Activated T-cell treated with anti-CD3 and anti-CD28 coated beads for 1 hour (primary cell): ENCODE data around the gene ARMH1.

Source experiments
- DNase-seq: peaks from one replicate; pipeline ENCODE4 v3.0.0-alpha.2; 2020; ENCODE audit warnings: low read depth

The ARMH1 gene

DNA sequence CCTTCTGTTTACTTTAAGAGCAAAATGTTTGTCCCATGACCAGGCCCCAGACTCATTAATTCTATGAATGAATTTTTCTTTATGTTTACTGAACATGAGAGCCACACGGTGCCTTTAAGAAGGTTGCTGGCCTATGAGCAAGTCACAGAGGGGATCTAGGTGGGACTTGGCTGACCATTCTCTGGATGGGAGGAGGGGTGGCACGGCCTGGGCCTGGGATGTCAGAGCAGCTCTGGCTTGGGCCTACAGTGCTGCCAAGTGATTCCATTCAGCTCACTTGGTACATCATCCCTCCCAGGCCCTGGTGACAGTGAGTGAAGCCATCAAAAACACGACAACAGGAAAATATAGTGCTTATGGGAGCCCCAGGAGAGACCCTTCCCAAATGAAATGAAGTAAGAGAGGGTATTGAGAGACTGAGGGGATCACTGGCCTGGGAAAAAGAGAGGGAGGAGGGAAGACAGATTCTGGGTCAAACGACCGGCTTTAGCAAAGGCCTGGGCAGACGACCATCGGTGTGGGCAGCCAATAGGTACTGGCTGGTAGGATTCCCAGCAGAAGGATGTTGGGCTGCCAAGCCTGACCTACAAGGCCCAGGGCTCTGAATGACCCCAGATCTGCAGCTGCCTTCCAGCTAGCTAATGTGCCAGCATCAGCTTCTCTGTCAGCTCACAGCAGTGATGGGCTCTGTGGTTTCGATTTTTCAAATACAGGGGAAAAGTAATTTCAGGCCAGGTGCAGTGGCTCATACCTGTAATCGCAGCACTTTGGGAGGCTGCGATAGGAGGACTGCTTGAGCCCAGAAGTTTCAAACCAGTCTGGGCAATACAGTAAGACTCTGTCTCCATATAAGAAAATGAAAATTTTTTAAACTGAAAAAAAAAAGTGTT, 3.5 kb upstream of the ARMH1 start:
- no peak for DNase-seq

DNA sequence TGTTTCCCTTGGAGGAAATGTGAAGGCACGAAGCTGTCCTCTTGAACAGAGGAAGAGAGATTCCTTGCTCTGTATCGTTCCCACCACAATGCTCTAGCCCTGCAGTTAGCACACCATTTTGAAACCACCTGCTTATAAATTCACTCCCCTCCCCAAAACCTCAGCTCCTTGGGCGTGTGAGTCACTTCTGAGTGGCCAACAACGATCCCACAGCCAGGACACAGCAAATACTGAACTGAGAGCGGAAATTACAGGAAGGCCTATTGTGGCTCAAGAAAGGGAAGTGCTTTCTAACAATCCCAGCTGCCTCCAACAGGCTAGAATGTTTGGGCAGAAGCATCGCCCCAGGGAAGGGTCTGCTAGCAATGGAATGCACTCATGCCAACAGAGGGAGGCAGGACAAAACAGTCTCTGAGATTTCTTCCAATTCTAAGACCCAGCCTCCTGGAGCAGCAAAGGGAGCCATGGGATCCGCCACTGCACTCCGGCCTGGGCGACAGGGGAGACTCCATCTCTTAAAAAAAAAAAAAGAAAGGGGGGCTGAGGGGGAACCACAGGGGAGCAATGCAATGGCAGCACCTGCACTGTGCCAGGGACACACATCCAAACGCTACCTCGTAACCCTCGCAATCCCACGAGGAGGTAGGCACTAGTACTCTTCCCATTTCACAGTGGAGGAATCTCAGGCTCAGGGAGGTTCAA, 2.1 kb upstream of the ARMH1 start:
- no peak for DNase-seq

DNA sequence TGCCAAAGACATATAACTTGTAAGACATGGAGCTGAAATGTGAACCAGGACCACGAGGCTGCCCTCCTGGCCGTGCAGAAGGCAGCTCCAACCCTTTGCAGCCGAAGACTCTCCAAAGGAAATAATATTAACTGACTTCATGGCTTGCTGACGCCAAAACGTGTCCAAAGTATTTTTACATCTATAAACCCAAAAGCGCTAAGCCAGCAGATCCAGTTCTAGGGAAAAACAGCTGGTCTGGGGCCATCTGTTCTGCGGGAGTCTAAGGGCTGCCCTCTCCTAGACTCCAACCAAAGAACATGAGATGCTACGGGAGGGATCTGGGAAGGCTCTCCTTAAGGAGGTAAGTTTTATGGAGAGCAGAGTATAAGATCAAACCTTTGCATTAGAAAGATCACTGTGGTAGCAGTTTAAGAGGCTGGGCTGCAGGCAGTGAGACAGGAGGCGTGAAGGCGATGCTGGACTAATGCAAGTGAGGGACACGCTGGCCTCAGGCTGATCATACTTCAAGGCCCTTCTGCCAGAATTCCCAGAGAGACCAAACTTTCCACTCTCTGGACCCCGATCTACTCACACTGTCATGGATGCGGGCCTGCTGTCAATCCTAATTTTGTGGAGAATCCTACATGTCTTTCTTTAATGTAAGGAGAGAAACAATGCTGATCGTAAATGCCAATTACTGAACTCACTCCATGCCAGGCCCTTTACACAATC, 1.4 kb upstream of the ARMH1 start:
- DNase-seq, result no peak

DNA sequence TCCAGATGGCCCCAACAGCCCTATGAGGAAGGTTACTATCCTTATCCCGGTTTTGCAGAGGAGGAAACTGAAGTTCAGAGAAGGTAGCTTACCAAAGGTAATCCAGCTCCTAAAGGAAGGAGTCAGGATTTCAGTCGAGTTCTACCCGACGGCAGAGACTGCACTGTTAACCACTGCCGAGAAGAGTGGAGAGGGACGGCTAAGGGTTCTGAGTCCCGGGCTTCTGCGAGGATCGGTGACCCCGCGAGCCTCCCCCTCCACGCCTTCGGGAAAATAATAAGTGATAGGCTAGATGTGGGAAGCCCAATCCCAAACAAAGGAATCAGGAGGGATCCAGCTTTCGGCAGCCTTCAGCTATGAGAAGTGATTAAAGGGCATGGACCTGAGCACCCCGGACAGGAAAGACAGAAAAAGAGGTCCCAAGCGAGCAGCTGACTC, 820 bp upstream of the ARMH1 start:
- no peak for DNase-seq

DNA sequence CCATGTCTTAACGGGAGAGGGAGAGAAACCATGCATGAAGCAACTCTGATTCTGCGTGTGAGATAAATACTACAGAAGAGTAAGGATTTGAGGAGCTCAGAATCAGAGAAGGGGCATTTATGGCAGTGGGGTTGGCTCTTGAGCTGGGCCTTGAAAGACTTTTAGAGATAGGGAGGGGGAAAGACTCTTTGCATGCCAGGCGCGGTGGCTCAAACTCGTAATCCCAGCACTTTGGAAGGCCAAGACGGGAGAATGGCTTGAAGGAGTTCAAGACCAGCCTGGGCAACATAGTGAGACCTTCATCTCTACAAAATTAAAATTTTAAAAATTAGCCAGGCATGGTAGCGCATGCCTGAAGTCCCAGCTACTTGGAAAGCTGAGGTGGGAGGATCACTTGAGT, 672 bp downstream of the ARMH1 start:
- no peak for DNase-seq

DNA sequence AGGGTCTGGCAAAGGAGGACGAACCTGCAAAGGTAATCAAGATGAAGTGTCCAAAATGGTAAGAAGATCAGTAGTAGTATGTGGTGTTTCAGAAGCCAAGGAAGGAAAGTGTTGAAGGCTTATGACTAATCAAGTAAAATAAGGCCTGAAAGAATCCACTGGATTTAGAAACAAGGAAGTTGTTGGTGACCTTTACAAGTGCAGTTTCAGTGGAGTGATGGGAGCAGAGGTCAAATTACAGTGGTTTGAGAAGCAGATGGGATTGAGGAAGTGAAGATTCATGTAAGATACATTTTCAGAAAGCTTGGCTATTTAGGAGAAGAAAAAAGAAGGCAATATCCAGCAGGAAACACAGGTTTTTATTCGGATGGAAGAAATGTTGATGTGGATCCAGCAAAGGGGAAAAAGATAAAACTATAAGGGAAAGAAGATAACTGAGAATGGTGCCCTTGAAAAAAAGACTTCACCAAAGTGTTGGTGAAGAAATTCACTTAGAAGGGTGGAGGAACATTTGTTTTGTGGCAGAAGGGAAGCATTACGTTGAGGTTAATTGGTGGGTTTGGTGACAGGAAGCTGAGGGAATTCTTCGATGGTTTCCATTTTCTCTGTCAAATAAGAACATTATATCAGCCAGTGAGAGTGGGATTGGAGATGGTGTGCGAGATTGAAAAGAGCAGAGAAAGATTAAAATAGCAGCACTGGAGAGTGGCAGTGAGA, 2.1 kb downstream of the ARMH1 start:
- DNase-seq, result no peak

DNA sequence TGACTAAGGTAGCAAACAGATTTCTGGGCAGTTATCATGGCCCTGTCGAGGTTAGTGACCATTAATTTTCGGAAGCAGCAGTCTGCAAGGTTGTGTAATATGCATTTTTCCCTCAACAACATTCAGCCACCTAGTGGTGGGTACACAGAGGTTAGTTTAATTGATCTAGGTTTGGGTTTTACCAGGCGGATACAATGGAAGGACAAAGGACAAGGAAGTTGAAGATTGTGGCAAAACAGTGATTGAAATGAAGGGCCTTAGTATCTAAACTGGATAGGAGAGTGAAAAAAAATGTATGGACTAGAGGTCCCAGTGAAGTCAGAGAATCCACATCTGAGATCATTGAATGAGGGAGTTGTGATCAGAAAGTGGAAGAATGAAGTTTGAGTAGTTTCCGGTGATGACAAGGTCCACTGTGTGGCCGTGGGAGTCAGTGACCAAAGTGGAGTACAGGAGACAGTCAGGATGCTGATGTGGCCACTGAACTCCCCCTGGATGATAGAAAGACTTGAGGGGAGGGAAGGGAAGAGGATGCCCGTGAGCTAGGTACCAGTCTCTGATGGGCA, 2.8 kb downstream of the ARMH1 start:
- no peak for DNase-seq

DNA sequence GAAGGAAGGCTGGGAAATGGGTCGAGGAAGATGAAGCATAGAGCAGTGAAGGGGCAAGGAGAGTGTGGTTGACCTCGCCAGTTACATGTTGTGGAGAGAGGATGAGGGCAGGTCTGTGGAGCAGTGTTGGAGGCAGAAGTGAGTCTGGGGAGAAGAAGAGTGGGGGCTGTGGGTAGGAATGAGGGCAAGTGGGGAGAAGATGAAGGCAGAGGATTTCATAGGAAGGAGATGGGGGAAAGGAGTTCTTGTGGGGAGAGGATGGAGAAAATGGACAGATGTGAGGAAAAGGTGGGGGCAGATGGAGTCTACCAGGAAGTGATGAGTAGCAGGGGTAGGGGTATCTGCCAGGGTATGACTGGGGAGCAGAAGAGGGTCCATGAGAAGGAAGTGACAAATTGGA, 3.6 kb downstream of the ARMH1 start:
- DNase-seq, result no peak

DNA sequence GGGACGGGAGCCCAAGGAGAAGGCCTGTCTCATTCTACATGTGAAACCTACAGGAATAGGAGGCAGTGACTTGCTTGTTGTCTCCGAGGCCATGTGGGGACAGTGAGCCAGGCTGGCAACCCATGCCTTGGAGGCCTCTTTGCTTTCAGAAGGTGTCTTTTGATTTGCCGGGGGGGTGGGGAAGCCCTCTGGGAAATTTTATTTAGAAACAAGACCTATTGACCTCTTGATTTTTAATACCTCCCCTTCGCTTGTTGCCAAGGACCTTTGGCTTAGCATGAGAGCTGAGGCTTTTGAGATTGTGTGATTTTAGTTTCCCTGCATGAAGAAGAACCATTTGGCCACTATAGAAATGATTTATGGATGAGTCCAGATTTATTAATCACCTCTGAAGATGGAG, 4.1 kb downstream of the ARMH1 start:
- DNase-seq, result no peak

DNA sequence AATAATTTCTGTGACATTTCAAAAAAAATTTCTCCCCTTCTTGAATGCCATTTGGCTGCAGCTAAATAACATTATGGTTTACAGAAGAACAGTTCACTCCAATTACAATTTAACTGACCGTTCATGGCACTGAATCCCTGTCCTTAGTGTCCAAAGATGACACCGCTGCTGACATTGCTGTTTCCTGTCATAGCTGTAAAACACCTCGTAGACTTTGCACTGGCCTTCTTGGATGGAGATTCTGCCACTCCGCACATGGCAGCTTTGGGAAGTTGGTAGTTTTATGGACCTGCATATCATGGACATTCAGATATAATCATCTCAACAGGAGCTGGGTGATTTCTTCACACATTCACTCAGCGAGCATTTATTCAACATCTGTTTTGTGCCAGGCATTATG, 5.0 kb downstream of the ARMH1 start:
- no peak for DNase-seq

DNA sequence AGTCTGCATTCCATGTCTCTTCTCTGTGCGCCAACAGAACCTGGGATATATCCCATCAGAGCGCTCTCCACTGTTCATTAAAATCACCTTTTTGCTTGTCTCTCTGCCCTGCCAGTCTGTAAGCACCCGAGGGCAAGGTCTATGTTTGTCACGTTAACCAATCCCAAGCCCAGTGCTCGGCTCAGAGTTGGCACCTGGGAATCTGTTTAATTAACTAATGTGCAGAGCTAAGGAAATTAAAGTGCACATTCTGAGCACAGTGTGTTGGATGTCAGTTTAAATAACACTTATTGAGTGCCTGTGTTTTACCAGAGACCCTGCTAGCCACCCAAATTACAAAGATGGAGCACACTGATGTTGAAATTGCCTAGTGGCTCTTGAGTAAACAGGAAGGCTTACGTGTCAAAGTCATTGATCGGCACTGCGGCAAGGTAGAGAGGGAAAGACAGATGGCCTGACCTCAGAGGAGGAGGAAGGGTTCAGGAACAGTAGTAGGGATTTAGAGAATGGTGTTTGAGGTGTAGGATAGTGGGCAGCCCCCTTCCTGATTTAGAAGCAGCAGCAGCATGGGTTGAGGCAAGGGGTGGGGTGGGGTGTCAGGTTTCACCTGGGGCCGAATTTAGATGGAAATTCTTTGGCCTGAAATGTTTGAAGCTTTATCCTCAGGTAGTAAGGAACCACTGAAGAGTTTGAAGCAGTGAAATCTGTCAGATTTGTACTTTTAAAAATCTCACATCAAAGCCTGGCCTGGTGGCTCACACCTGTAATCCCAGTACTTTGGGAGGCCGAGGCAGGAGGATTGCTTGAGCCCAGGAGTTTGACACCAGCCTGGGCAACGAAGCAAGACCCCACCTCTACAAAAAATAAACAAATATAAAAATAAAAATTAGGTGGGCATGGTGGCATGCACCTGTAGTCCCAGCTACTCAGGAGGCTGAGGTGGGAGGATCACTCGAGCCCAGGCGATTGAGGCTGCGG, 7.7 kb downstream of the ARMH1 start:
- no peak for DNase-seq

DNA sequence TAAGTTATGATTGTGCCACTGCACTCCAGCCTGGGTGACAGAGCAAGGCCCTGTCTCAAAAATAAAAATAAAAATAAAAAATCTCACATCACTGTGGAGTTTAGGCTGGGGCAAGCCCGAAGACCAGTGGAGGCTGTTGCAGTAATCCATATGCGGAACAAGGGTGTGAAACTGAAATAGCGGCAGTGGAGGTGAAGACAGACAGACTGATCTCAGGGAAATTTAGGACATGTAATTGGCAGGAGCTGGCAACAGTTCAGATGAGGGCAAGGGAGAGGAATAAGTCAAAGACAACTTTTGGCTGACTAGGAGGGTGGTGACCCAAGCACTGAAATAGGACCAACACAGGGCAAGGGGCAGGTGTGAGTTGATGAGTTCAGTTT, 8.4 kb downstream of the ARMH1 start:
- no peak for DNase-seq

DNA sequence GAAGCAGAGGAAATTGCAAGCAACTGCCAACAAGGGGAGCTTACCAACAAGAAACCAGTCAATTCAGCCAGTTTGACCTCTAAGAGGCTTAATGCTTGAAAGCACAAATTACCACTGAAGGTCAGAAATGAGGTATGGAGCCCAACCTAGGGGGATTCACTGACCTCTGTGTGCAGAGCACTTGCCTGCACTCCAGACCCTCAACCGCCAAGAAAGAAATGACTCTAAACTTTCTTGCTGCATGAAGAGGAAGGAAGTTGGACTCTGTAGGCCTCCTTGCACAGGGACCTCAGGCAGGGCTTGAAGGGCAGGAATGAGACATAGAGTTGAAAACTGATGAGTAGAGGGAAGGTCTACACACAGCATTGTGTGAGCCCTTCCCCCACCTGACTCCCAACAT, 10.0 kb downstream of the ARMH1 start:
- DNase-seq, result no peak

DNA sequence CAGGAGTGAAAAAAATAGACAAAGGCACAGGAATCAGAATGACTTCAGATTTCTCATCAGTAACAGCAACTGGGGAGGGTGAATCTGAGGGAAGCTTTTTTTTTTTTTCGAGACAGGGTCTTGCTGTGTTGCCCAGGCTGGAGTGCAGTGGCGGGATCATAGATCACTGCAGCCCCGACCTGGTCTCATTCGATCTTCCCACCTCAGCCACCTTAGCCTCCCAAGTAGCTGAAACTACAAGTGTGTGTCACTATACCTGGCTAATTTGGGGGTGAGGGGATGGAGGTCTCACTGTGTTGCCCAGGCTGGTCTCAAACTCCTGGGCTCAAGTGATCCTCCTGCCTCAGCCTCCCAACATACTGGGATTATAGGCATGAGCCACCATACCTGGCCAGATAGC, 10.7 kb downstream of the ARMH1 start:
- no peak for DNase-seq

DNA sequence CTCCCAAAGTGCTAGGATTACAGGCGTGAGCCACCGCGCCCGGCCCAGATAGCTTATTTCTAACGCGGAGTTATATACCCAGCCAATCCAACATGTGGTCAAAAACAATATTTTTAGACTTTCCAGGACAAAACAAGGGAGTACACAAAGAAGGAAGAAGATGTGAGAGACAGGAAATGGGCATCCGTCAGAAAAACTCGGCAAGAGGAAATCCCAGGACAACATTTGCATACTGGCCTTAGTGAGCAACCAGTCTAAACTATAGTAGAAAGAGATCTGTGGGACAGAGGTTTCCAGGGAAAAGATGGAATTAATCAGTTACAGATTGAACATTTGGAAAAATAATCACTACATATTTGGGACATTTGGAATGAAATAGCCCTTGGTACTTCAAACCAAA, 11.4 kb downstream of the ARMH1 start:
- DNase-seq, result no peak

DNA sequence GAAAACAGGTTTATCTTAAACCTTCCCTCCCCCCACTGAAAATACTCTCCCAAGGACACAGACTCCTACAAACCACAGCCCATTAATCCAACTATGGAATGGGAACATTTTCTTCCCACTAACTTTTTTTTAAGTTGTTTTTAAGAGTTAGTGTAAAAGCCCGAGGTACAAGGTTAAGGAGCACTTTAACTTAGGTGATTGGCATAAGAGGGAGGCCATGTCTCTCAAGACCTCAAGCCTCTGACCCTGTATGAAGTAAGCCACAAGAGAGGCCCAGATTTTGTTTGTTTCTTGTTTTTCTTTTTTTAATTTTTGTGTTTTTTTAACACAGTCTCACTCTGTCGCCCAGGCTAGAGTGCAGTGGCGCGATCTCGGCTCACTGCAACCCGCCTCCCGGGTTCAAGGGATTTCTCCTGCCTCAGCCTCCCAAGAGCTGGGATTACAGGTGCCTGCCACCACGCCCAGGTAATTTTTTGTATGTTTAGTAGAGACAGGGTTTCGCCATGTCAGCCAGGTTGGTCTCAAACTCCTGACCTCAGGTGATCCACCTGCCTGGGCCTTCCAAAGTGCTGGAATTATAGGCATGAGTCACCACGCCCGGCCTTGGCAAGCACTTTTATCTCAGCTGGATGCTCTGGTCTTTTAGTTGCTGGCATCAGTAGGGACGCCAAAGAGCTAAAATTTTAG, 14.4 kb downstream of the ARMH1 start:
- no peak for DNase-seq

DNA sequence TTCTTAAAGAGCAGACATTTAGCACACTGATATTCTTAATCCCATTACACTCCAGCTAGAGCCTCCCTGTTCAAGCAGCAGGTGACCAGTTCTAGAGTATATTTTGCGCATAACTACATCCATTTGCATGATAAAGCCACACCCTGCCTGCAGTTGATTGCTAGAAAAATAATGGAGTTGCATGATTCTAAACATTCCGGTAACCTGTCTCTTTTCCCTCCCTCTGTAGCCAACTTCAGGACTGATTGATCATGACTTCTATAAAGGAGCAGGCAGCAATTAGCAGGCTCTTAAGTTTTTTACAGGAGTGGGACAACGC, 14.9 kb downstream of the ARMH1 start:
- DNase-seq, result no peak

DNA sequence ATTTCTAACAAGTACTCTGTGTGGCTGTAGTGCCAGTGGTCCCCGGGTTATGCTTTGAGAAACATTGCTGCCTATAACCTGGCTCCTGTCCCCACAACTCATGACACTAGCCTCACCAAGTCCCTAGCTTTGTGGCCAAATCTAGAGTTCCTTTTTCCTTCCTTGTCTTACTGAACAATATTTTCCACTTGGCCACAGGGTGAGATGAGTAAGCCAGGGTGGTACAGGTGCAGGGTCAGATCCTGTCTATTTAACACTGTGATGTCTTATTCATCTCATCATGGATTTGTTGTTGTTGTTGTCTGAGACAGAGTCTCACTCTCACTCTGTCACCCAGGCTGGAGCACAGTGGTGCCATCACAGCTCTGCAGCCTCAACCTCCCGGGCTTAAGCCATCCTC, 18.6 kb downstream of the ARMH1 start:
- no peak for DNase-seq

DNA sequence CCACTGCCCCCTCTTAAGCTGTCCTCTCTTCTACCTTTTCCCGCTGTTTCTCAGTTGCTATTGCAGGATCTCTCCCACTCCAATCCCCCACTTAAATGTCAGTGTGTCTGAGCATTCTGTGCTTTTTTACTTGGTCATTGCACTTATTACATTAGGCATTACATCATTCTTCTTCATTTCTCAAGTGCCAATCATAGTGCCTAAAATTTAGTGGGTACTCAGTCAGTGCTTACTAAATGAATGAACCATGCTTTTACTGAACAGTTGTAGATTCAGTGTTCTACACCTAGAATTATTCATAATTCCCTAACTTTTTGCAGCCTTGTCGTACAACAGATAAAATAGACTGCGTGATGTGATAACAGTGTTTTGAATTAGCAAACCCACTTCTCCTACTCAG, 19.4 kb downstream of the ARMH1 start:
- no peak for DNase-seq

DNA sequence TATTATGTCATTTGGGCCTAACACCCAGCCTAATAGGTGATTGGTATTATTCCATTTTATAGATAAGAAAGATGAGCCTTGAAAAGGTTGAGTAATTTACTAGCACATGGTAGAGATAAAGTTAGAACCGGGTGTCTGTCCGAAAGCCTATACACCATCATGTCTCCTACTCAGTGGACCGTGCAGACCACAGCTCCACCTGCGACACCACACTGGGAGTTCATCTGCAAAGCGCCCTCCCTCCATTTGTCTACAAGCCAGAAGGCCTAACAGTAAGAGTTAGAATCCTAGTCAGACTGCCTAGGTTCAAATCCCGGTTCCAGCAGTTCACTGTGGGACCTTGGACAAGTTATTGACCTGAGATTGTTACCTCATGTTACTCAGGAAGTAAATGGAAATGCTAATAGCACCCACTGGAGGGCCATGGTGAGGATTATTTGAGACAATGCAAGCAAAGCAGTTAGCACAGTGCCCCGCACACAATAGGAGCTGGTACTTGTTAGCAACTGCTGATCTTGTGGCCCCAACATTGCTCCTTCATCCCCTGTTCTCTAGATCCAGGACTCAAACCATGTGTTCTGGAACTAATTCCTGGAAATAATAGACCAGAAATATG, 20.5 kb downstream of the ARMH1 start:
- no peak for DNase-seq
